Trophoblast cell (in vitro differentiated cells and primary cell): Measurements from ENCODE around the gene RAP1B.

ENCODE experiments used
- DNase-seq, 2 donors: peaks; one replicate each; pipeline ENCODE4 v3.0.0-alpha.2; 2016
- H2AFZ ChIP-seq: 2 replicates; pipeline ENCODE4 v1.6.1; 2013; ENCODE audit warnings: low read length, moderate library complexity, mild to moderate bottlenecking; ENCODE audit not compliant: insufficient read depth, poor library complexity
- H2AK5ac ChIP-seq: 2 replicates; pipeline ENCODE4 v1.6.1; 2013; ENCODE audit warnings: mild to moderate bottlenecking, low read length
- H2BK120ac ChIP-seq: 2 replicates; pipeline ENCODE4 v1.6.1; 2013; ENCODE audit warnings: low read length, mild to moderate bottlenecking, moderate library complexity; ENCODE audit not compliant: insufficient read depth, poor library complexity
- H2BK12ac ChIP-seq: 2 replicates; pipeline ENCODE4 v1.6.1; 2013; ENCODE audit warnings: mild to moderate bottlenecking, low read length, moderate library complexity
- H2BK5ac ChIP-seq: 2 replicates; pipeline ENCODE4 v1.6.1; 2013; ENCODE audit warnings: low read length, low read depth, moderate library complexity, mild to moderate bottlenecking; ENCODE audit not compliant: poor library complexity
- H3K14ac ChIP-seq: 2 replicates; pipeline ENCODE4 v1.6.1; 2013; ENCODE audit warnings: mild to moderate bottlenecking, low read length
- H3K18ac ChIP-seq: 2 replicates; pipeline ENCODE4 v1.6.1; 2013; ENCODE audit warnings: mild to moderate bottlenecking, low read length
- H3K23ac ChIP-seq: 2 replicates; pipeline ENCODE4 v1.6.1; 2013; ENCODE audit warnings: low read length
- H3K27ac ChIP-seq: 2 replicates; pipeline ENCODE4 v1.5.1; 2013; ENCODE audit warnings: low read depth, mild to moderate bottlenecking, inconsistent platforms, low read length, moderate library complexity
- H3K27me3 ChIP-seq: 2 replicates; pipeline ENCODE4 v1.6.1; 2013; ENCODE audit warnings: inconsistent platforms, mild to moderate bottlenecking, low read length, moderate library complexity; ENCODE audit not compliant: insufficient read depth
- H3K36me3 ChIP-seq, 2 experiments: 1 replicate in 1 of 2; 2 replicates in 1 of 2; pipeline ENCODE4 v1.6.1; 2013; ENCODE audit warnings: low read length in 2 of 2, mild to moderate bottlenecking in 2 of 2, moderate library complexity in 1 of 2; ENCODE audit not compliant: insufficient read depth in 2 of 2, control insufficient read depth in 1 of 2
- H3K4ac ChIP-seq: 2 replicates; pipeline ENCODE4 v1.6.1; 2013; ENCODE audit warnings: low read depth, mild to moderate bottlenecking, low read length, moderate library complexity
- H3K4me1 ChIP-seq, 2 experiments: 1 replicate in 1 of 2; 2 replicates in 1 of 2; pipeline ENCODE4 v1.6.1; 2013; ENCODE audit warnings: low read length in 2 of 2, mild to moderate bottlenecking in 2 of 2, moderate library complexity in 1 of 2; ENCODE audit not compliant: insufficient read depth in 2 of 2, control insufficient read depth in 1 of 2
- H3K4me2 ChIP-seq: 2 replicates; pipeline ENCODE4 v1.6.1; 2013; ENCODE audit warnings: inconsistent platforms, mild to moderate bottlenecking, low read length, moderate library complexity
- H3K4me3 ChIP-seq: 2 replicates; pipeline ENCODE4 v1.5.1; 2013; ENCODE audit warnings: mild to moderate bottlenecking, low read depth, low read length, inconsistent platforms
- H3K79me1 ChIP-seq: one replicate; pipeline ENCODE4 v1.6.1; 2013; ENCODE audit warnings: low read length
- H3K79me2 ChIP-seq: 2 replicates; pipeline ENCODE4 v1.6.1; 2013; ENCODE audit warnings: low read length, mild to moderate bottlenecking; ENCODE audit not compliant: control insufficient read depth, insufficient read depth, poor library complexity
- H3K9ac ChIP-seq: 2 replicates; pipeline ENCODE4 v1.6.1; 2013; ENCODE audit warnings: mild to moderate bottlenecking, low read length
- H3K9me3 ChIP-seq: 2 replicates; pipeline ENCODE4 v1.6.1; 2013; ENCODE audit warnings: low read depth, mild to moderate bottlenecking, control low read depth, inconsistent platforms, low read length; ENCODE audit not compliant: insufficient read depth
- H4K12ac ChIP-seq: 2 replicates; pipeline ENCODE4 v1.6.1; 2013; ENCODE audit warnings: low read depth, mild to moderate bottlenecking, low read length, moderate library complexity
- H4K8ac ChIP-seq: 2 replicates; pipeline ENCODE4 v1.6.1; 2013; ENCODE audit warnings: low read depth, mild to moderate bottlenecking, low read length, moderate library complexity
- H4K91ac ChIP-seq: one replicate; pipeline ENCODE4 v1.6.1; 2013; ENCODE audit warnings: low read depth, mild to moderate bottlenecking, low read length, moderate library complexity
- WGBS: extraction: QIAGEN DNeasy Blood & Tissue Kit; methylation state at CpG from one replicate; pipeline ENCODE4 v1.1.7; 2013; ENCODE audit warnings: missing lambda C conversion rate; ENCODE audit not compliant: insufficient read length, insufficient coverage; ENCODE audit errors: extremely low coverage; 5-methylcytosine and 5-hydroxymethylcytosine counted together

Gene RAP1B

DNA sequence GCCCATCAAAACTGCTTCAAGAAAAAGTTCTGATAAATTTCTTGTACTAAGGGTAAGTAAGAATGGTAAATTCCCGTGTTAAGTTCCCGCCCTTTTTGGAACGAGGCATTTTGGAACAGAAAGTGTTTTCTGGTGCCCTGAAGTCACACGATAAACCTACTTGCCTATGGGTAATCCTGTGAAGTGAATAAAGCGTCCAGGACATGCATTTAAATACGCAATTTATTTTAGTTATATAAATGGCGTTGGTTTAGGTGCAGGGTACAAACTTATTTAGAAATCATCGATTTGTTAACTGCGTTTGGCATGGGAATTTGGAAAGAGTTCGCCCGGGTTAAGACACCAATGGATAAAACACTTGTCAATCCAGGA is 715 bp upstream of the RAP1B start:
- H3K4me3 ChIP-seq, result peak overlapping the region; percentile 71
- peak overlapping the region; percentile 93 for H2BK5ac ChIP-seq
- no peak overlapping the region for H3K18ac ChIP-seq
- peak overlapping the region; percentile 73 for H3K4me2 ChIP-seq
- no peak overlapping the region for H2AK5ac ChIP-seq
- H3K9me3 ChIP-seq, result no peaks in the 10 kb centered on the region
- no peak overlapping the region for H2BK12ac ChIP-seq
- peak overlapping the region; percentile 93 for H3K27ac ChIP-seq
- DNase-seq, result no peak
- H3K79me1 ChIP-seq, result peaks cover 13% of the 10 kb centered on the region
- H3K9ac ChIP-seq, result no peak overlapping the region
- no CpG with 5 or more reads among the region's 11 CpGs for WGBS
- H4K12ac ChIP-seq, result no peak overlapping the region
- H3K23ac ChIP-seq, result no peak overlapping the region
- peaks cover 0 to 3% of the 10 kb centered on the region in 2 experiments for H3K4me1 ChIP-seq
- peaks cover 2% of the 10 kb centered on the region in 2 experiments for H3K36me3 ChIP-seq
- no peak overlapping the region for H2BK120ac ChIP-seq
- H3K4ac ChIP-seq, result no peak overlapping the region
- H4K91ac ChIP-seq, result no peak overlapping the region
- no peaks in the 10 kb centered on the region for H3K27me3 ChIP-seq
- H3K14ac ChIP-seq, result no peak overlapping the region
- H4K8ac ChIP-seq, result peak overlapping the region; percentile 86
- H2AFZ ChIP-seq, result no peak overlapping the region
- H3K79me2 ChIP-seq, result peaks cover 15% of the 10 kb centered on the region

DNA sequence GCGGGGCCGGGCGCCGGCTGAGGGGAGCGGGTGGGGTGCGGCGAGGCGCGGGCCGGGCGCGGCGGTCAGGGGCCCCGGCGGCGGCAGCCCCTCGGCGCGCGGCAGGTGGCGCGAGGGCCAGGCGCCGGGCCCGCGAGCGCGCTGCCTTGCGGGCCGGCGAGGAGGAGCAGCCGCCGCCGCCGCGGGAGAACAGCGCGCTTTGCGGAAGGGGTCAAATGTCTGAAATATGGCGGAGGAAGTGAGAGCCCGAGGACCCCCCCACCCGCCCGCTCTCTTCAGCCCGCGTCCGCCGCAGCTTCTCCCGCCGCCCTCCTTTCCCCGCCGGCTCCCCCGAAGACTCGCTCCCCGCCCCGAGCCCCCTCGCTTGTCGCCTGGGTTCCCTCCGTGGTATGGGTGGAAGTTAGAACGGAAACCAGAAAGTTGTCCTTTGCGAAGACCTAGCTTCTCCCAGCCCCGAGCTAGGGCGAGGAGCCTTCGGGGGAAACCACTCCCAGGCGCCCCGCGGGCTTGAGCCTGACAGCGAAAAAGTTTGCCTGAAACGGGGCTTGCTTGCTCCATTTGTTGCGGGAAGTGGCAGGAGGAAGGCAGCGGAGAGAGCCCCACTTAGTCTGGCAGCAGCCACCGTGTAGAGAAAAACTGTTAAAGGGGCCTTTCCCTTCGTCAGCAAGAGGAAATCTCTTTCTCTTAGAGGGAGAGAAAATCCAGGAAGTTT is 551 bp downstream of the RAP1B start:
- Histone ChIP-seq H3K36me3 (peaks cover 2% of the 10 kb centered on the region in 2 experiments), H2BK120ac (peak overlapping the region; percentile 70), H3K18ac (peak overlapping the region; percentile 90), H2AK5ac (no peak overlapping the region), H3K14ac (peak overlapping the region; percentile 89), H3K9me3 (no peaks in the 10 kb centered on the region), H2BK5ac (peak overlapping the region; percentile 89), H3K4me1 (peaks cover 0 to 3% of the 10 kb centered on the region in 2 experiments), H3K4me2 (peak overlapping the region; percentile 59), H2AFZ (peak overlapping the region; percentile 83), H3K23ac (no peak overlapping the region), H3K79me2 (peaks cover 15% of the 10 kb centered on the region), H4K12ac (peak overlapping the region; percentile 86), H4K8ac (peak overlapping the region; percentile 59), H3K4ac (peak overlapping the region; percentile 68), H3K79me1 (peaks cover 13% of the 10 kb centered on the region), H3K9ac (peak overlapping the region; percentile 99), H3K27ac (peak overlapping the region; percentile 85), H2BK12ac (no peak overlapping the region), H4K91ac (peak overlapping the region; percentile 86), H3K27me3 (no peaks in the 10 kb centered on the region), H3K4me3 (peak overlapping the region; percentile 97)
- WGBS, result no CpG with 5 or more reads among the region's 72 CpGs
- peak in 1 of 2 donors; percentile 60 for DNase-seq

DNA sequence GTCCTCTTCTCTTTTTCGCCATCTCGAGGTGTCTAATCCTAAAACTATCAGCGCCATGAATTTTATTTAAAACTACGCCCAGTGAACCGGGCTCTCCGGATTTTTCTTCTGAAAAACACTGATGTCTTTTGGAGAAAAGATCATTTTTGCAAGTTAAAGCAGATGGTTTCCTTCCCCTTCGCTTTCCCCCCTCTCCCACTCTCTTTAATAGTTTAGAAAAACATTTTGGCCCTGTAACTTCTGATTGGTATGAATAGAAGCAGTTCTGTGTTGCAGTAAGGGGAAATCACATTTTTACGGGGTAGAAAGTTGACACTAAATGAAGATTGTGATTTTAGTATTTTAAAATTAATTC is 1.1 kb downstream of the RAP1B start:
- H3K36me3 ChIP-seq, result peaks cover 2% of the 10 kb centered on the region in 2 experiments
- H2BK12ac ChIP-seq, result no peak overlapping the region
- H3K9ac ChIP-seq, result peak overlapping the region; percentile 88
- peaks cover 18% of the 10 kb centered on the region for H3K79me2 ChIP-seq
- H3K23ac ChIP-seq, result no peak overlapping the region
- H4K8ac ChIP-seq, result no peak overlapping the region
- no peak overlapping the region for H2AK5ac ChIP-seq
- peak overlapping the region; percentile 84 for H4K91ac ChIP-seq
- no peak overlapping the region for H3K4me3 ChIP-seq
- no peaks in the 10 kb centered on the region for H3K9me3 ChIP-seq
- peak overlapping the region; percentile 59 for H3K4me2 ChIP-seq
- no peak overlapping the region for H2BK5ac ChIP-seq
- H3K18ac ChIP-seq, result no peak overlapping the region
- H3K14ac ChIP-seq, result no peak overlapping the region
- H3K4ac ChIP-seq, result peak overlapping the region; percentile 68
- H3K27ac ChIP-seq, result peak overlapping the region; percentile 85
- peaks cover 0 to 3% of the 10 kb centered on the region in 2 experiments for H3K4me1 ChIP-seq
- H4K12ac ChIP-seq, result no peak overlapping the region
- peak overlapping the region; percentile 35 for H2BK120ac ChIP-seq
- no peak for DNase-seq
- H2AFZ ChIP-seq, result no peak overlapping the region
- H3K27me3 ChIP-seq, result no peaks in the 10 kb centered on the region
- no CpG with 5 or more reads among the region's 8 CpGs for WGBS
- H3K79me1 ChIP-seq, result peaks cover 13% of the 10 kb centered on the region

DNA sequence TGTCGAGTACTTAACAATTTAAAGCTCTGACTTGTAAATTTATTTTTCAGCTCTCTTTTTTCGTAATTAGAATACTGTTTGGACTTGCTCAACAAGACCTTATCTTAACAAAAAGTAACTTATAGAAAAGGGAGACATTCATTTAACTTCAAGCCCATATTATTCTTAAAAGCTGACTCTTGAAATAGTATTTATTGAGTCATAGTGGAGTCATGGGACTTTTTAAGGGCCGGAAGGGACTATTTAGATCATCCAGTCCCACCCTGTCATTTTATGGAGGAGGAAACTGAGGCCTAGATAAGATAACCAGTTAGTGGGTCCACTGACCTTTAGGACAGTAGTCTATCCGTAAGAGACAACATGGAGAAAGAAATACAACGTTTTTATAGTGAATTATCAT is 1.5 kb downstream of the RAP1B start:
- no peak overlapping the region for H4K8ac ChIP-seq
- no peak overlapping the region for H2AK5ac ChIP-seq
- H3K4me1 ChIP-seq, result peaks cover 0 to 3% of the 10 kb centered on the region in 2 experiments
- H2AFZ ChIP-seq, result no peak overlapping the region
- H3K4me2 ChIP-seq, result peak overlapping the region; percentile 51
- H3K4ac ChIP-seq, result peak overlapping the region; percentile 97
- WGBS, result no CpG with 5 or more reads among the region's 5 CpGs
- no peak overlapping the region for H4K91ac ChIP-seq
- no peaks in the 10 kb centered on the region for H3K27me3 ChIP-seq
- peaks cover 13% of the 10 kb centered on the region for H3K79me1 ChIP-seq
- no peak overlapping the region for H3K23ac ChIP-seq
- no peak overlapping the region for H3K14ac ChIP-seq
- no peak overlapping the region for H4K12ac ChIP-seq
- no peak overlapping the region for H3K27ac ChIP-seq
- H2BK5ac ChIP-seq, result no peak overlapping the region
- peaks cover 18% of the 10 kb centered on the region for H3K79me2 ChIP-seq
- peaks cover 2% of the 10 kb centered on the region in 2 experiments for H3K36me3 ChIP-seq
- H3K4me3 ChIP-seq, result no peak overlapping the region
- H2BK120ac ChIP-seq, result no peak overlapping the region
- H2BK12ac ChIP-seq, result no peak overlapping the region
- H3K9me3 ChIP-seq, result no peaks in the 10 kb centered on the region
- no peak overlapping the region for H3K9ac ChIP-seq
- DNase-seq, result peak in 1 of 2 donors; percentile 44
- no peak overlapping the region for H3K18ac ChIP-seq
